Urinary bladder (tissue), 4 donors: Measurements from ENCODE around the gene GAPDH. TPM values are rescaled to one million over a fixed set of nuclear protein-coding genes. Genes with fewer than 3 reads are reported as not detected.
A peak's percentile ranks its signal among the peaks of the same experiment; 100 is the strongest.
"Not testable (repeated sequence)": the region's sequence is repeated elsewhere in the genome, so short reads cannot be mapped to it uniquely, and the experiment has no call there.

Experiments used
- DNase-seq: peaks from one replicate; pipeline ENCODE4 v3.0.0-alpha.2; 2015; ENCODE audit errors: extremely low spot score
- H3K27ac ChIP-seq: one replicate; pipeline ENCODE4 v1.5.1; 2013; ENCODE audit warnings: low read depth, mild to moderate bottlenecking, moderate library complexity
- H3K36me3 ChIP-seq: one replicate; pipeline ENCODE4 v1.6.1; 2013; ENCODE audit warnings: mild to moderate bottlenecking, moderate library complexity; ENCODE audit not compliant: insufficient read depth
- H3K4me1 ChIP-seq: one replicate; pipeline ENCODE4 v1.6.1; 2013; ENCODE audit warnings: mild to moderate bottlenecking, moderate library complexity; ENCODE audit not compliant: insufficient read depth
- H3K4me3 ChIP-seq: one replicate; pipeline ENCODE4 v1.5.1; 2013; ENCODE audit warnings: low read depth, low read length
- WGBS: extraction: QIAGEN DNeasy Blood & Tissue Kit; methylation state at CpG from one replicate; pipeline ENCODE4 v1.1.7; 2013; 5-methylcytosine and 5-hydroxymethylcytosine counted together
- polyA plus RNA-seq: library from polyadenylated mRNA; stranded (reverse); fragments of 200-250 nt; gene quantifications from one replicate; pipeline ENCODE4 v1.2.3, GENCODE V29; 2013
- small RNA-seq: library from RNA; depleted of rRNA; stranded (forward); fragments of <200 nt; gene quantifications from one replicate; pipeline ENCODE3, GENCODE V24; 2014
- total RNA-seq: library from RNA; depleted of rRNA; stranded (reverse); fragments of >200 nt; gene quantifications from one replicate; pipeline ENCODE4 v1.2.3, GENCODE V29; 2014
- donor health status: healthy with polysubstance abuse.
- donor health status: healthy.

The GAPDH gene
- total and polyA plus RNA-seq, 2 donors: 1,141 to 3,231 TPM

DNA sequence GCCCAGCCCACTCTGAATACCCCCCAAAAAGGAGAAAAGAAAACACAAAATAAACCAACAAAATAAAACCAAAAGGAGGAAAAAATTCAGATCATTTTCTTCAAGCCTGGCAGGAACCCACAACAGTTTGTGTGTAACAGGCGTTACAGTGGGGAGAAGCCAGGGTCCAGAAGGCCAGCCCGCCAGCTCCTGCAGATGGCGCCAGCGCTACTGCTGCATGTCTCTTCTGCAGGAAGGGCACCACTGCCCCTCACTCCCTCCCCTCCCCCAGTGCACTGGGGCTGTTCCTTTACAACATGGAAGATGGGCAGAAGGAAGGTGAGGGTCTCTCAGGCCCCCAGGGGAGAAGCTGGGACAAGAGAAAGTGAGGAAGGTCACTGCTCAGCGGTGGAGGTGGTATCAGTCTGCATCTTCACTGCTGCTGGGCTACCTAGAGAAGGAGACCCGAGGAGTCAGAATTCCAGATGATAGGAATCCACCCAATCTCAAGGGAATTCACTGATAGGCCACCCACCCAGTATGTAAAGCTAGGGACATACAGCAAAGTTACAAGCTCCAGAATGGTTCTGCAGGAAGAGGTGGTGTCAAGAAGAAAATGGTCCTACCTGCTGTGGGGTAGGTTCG lies 36.1 kb downstream of the GAPDH start:
- DNase-seq: no peak
- H3K27ac ChIP-seq: no peak overlapping the region
- peaks cover 3% of the 10 kb centered on the region for H3K4me1 ChIP-seq

DNA sequence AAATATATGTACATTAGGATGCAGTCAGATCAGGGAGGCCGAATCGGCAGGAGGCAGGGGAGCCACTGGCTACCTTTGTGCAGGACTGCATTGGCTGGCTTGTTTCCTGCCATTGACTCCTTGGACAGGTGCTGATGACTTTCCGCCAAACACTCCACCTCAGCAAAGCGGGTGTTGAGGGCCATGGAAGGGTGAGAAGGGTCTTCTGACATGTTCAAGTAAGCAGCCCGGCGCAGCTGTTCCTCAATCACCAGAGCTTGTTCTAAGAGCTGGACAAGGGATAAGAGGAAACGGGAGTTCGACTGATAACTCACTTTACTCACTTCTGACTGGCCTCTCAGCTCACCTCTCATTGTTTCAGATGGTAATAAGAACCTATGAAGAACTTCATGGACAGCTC lies 38.7 kb downstream of the GAPDH start:
- no peak for DNase-seq
- WGBS: 93% methylated on average over 8 of the region's 8 CpGs
- peaks cover 9% of the 10 kb centered on the region for H3K36me3 ChIP-seq
- H3K4me1 ChIP-seq: no peaks in the 10 kb centered on the region
- H3K4me3 ChIP-seq: no peak overlapping the region
- H3K27ac ChIP-seq: no peak overlapping the region

More for the DNA sequence above, 36.1 kb downstream of the GAPDH start:
- 57% methylated on average over 7 of the region's 7 CpGs for WGBS
- peaks cover 5% of the 10 kb centered on the region for H3K36me3 ChIP-seq
- no peak overlapping the region for H3K4me3 ChIP-seq

DNA sequence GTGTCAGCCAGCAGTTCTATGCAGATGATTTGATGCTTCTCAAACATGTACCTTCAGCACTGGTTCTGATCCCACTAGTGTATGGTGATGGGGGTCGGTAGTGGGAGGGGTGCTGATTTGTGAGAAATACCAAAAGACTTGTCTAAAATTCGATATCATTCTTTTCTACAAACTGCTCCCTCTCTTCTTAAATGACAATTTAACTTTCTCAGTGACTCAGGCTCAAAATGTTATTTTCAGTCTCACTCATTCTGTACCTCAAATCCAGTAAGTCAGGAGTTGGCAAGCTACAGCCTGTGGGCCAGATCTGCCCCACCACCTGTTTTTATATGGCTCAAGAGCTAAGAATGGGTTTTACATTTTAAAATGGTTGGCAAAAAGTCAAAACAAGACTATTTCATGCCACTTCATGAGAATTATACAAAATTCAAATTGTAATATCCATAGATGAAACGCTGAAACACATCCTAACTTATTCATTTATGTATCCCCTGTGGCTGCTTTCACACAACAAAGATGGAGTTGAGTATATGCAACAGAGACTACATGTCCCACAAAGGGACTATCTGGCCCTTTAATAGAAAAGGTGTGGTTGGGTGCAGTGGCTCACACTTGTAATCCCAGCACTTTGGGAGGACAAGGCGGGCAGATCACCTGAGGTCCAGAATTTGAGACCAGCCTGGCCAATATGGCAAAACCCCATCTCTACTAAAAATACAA lies 40.4 kb downstream of the GAPDH start:
- Histone ChIP-seq H3K4me3 (no peak overlapping the region), H3K36me3 (peaks cover 11% of the 10 kb centered on the region), H3K27ac (no peak overlapping the region), H3K4me1 (no peaks in the 10 kb centered on the region)
- WGBS: 89% methylated on average over 4 of the region's 4 CpGs
- DNase-seq: no peak

DNA sequence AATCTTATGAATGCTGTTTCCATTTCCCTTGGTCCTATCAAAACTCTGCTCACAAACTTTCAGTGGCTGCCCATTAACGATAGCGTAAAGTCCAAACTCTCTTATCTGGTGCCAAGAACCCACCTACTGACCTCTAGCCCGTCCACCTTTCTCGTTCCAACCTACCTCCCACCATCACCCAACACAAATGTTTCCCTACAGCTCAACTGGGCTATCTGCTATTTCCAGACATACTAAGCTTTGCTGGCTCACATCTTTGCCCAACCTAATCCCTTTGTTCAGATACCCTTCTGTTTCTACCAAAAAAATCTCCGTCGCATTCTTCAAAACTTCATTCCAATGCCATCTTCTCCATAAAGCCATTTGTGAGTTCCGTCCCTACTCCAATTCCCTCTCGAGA lies 41.3 kb downstream of the GAPDH start:
- no peaks in the 10 kb centered on the region for H3K4me1 ChIP-seq
- peaks cover 11% of the 10 kb centered on the region for H3K36me3 ChIP-seq
- no peak overlapping the region for H3K27ac ChIP-seq
- WGBS: 85% methylated on average over 8 of the region's 8 CpGs
- no peak overlapping the region for H3K4me3 ChIP-seq
- no peak for DNase-seq

DNA sequence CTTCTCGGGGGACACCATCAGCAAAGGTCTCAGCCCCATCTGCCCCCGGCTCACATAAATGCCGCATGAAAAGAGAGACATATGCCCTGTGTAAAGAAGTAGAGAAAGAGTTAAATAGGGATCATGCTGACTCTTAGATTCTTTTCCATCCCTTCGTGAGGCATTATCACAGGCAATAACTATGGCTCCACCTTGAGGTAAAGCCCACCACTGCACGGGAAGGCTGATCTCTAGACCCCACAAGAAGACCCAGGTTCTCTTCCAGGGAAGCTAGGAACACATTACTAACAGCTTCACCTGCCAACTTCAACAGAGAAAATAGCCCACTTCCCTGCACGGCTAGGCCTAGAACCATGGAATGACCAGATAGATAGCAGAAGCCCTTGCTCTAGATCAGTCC lies 47.9 kb downstream of the GAPDH start:
- Histone ChIP-seq H3K27ac (no peak overlapping the region), H3K4me3 (no peak overlapping the region), H3K4me1 (no peaks in the 10 kb centered on the region), H3K36me3 (peaks cover 3% of the 10 kb centered on the region)
- 64% methylated on average over 6 of the region's 6 CpGs for WGBS
- DNase-seq: no peak

DNA sequence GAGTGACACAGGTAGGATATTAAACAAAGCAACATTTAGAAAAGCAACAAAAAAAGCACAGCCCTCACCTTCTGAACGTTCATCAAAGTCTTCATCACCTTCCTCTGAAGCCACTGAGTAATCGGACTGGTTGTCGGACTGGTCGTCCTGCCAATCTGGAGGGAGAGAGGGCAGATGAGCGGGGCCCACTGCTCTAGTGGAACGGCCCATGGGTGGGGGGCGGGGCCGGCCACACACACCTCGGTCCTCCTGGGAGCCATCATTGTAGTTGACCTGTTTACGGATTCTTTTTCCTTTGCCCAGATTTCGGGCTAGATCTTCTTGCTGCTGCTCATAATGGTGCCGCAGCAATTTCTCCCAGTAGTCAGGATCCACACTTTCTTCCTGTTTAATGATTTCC lies 48.6 kb downstream of the GAPDH start:
- H3K4me3 ChIP-seq: no peak overlapping the region
- WGBS: 90% methylated on average over 12 of the region's 12 CpGs
- no peak overlapping the region for H3K27ac ChIP-seq
- H3K36me3 ChIP-seq: peaks cover 3% of the 10 kb centered on the region
- no peaks in the 10 kb centered on the region for H3K4me1 ChIP-seq
- DNase-seq: no peak

DNA sequence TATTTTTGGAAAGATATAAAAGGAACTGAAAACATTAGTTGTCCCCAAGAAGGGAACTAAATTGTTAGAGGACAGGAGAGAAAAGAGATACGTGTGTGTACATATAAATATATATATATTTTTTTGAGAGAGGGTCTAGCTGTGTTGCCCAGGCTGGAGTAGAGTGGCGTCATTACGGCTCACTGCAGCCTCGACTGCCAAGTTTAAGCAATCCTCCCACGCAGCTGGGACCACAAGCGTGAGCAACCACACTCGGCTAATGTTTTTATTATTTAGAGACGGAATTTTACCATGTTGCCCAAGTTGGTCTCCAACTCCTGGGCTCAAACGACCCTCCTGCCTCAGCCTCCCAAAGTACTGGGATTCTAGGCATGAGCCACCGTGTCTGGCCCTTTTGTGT lies 50.0 kb downstream of the GAPDH start:
- H3K4me3 ChIP-seq: no peak overlapping the region
- H3K27ac ChIP-seq: no peak overlapping the region
- DNase-seq: no peak
- WGBS: 83% methylated on average over 10 of the region's 10 CpGs
- no peaks in the 10 kb centered on the region for H3K4me1 ChIP-seq
- peaks cover 2% of the 10 kb centered on the region for H3K36me3 ChIP-seq

DNA sequence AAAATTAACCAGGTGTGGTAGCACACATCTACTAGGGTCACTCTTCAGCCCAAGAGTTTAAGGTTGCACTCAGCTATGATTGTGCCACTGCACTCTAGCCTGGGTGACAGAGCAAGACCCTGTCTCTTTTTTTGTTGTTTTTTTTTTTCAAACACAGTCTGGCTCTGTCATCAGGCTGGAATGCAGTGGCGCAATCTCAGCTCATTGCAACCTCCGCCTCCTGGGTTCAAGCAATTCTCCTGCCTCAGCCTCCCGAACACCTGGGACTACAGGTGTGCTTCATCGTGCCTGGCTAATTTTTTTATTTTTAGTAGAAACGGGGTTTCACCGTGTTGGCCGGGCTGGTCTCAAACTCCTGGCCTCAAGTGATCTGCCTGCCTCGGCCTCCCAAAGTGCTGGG lies 52.3 kb downstream of the GAPDH start:
- DNase-seq, H3K4me3 ChIP-seq, H3K4me1 ChIP-seq, H3K27ac ChIP-seq, H3K36me3 ChIP-seq: not testable (repeated sequence)
- WGBS: 97% methylated on average over 8 of the region's 8 CpGs

Small RNA genes within 50 kb of the gene (small RNA-seq; reads per million reads assigned to genes)
- 92.3 reads per million, percentile 97 among the genes with 10 or more reads in this experiment for gene SCARNA11

Other genes starting within 250 kb of the GAPDH start
- 6.2 TPM for gene PLEKHG6, start 223.8 kb upstream of the GAPDH start, total RNA-seq
- 9.6 TPM for gene PLEKHG6, start 223.8 kb upstream of the GAPDH start, polyA plus RNA-seq
- gene TNFRSF1A, start 192.4 kb upstream of the GAPDH start, total RNA-seq: 56.1 TPM
- gene TNFRSF1A, start 192.4 kb upstream of the GAPDH start, polyA plus RNA-seq: 223 TPM
- gene SCNN1A, start 159.0 kb upstream of the GAPDH start, total RNA-seq: 5.7 TPM
- gene SCNN1A, start 159.0 kb upstream of the GAPDH start, polyA plus RNA-seq: 10.4 TPM
- gene LTBR, start 150.4 kb upstream of the GAPDH start, total RNA-seq: 29.6 TPM
- gene LTBR, start 150.4 kb upstream of the GAPDH start, polyA plus RNA-seq: 126 TPM
- gene CD27, start 89.6 kb upstream of the GAPDH start, total RNA-seq: 0.26 TPM
- 1.7 TPM for gene CD27, start 89.6 kb upstream of the GAPDH start, polyA plus RNA-seq
- 11.1 TPM for gene TAPBPL, start 82.5 kb upstream of the GAPDH start, total RNA-seq
- 21.8 TPM for gene TAPBPL, start 82.5 kb upstream of the GAPDH start, polyA plus RNA-seq
- gene VAMP1, start 63.8 kb upstream of the GAPDH start, total RNA-seq: 11.5 TPM
- 16.7 TPM for gene VAMP1, start 63.8 kb upstream of the GAPDH start, polyA plus RNA-seq
- 77.0 TPM for gene MRPL51, start 41.3 kb upstream of the GAPDH start, total RNA-seq
- 85.6 TPM for gene MRPL51, start 41.3 kb upstream of the GAPDH start, polyA plus RNA-seq
- 30.2 TPM for gene NCAPD2, start 40.4 kb upstream of the GAPDH start, total RNA-seq
- 19.0 TPM for gene NCAPD2, start 40.4 kb upstream of the GAPDH start, polyA plus RNA-seq
- gene IFFO1, start 21.5 kb downstream of the GAPDH start, total RNA-seq: 9.7 TPM
- gene IFFO1, start 21.5 kb downstream of the GAPDH start, polyA plus RNA-seq: 31.4 TPM
- gene NOP2, start 33.8 kb downstream of the GAPDH start, total RNA-seq: 9.0 TPM
- 18.7 TPM for gene NOP2, start 33.8 kb downstream of the GAPDH start, polyA plus RNA-seq
- gene CHD4, start 72.9 kb downstream of the GAPDH start, total RNA-seq: 142 TPM
- 135 TPM for gene CHD4, start 72.9 kb downstream of the GAPDH start, polyA plus RNA-seq
- 1.7 TPM for gene LPAR5, start 101.4 kb downstream of the GAPDH start, total RNA-seq
- 2.2 TPM for gene LPAR5, start 101.4 kb downstream of the GAPDH start, polyA plus RNA-seq
- gene ACRBP, start 112.9 kb downstream of the GAPDH start, total RNA-seq: 1.1 TPM
- 1.0 TPM for gene ACRBP, start 112.9 kb downstream of the GAPDH start, polyA plus RNA-seq
- 66.2 TPM for gene ING4, start 128.6 kb downstream of the GAPDH start, total RNA-seq
- 66.4 TPM for gene ING4, start 128.6 kb downstream of the GAPDH start, polyA plus RNA-seq
- 19.9 TPM for gene ZNF384, start 154.9 kb downstream of the GAPDH start, total RNA-seq
- gene ZNF384, start 154.9 kb downstream of the GAPDH start, polyA plus RNA-seq: 49.0 TPM
- gene PIANP, start 166.3 kb downstream of the GAPDH start, total RNA-seq: 1.1 TPM
- gene PIANP, start 166.3 kb downstream of the GAPDH start, polyA plus RNA-seq: 11.4 TPM
- gene COPS7A, start 189.5 kb downstream of the GAPDH start, total RNA-seq: 35.6 TPM
- gene COPS7A, start 189.5 kb downstream of the GAPDH start, polyA plus RNA-seq: 88.2 TPM
- 51.0 TPM for gene MLF2, start 218.6 kb downstream of the GAPDH start, total RNA-seq
- gene MLF2, start 218.6 kb downstream of the GAPDH start, polyA plus RNA-seq: 240 TPM
- gene PTMS, start 231.8 kb downstream of the GAPDH start, total RNA-seq: 62.4 TPM
- gene PTMS, start 231.8 kb downstream of the GAPDH start, polyA plus RNA-seq: 619 TPM
- gene LAG3, start 238.0 kb downstream of the GAPDH start, total RNA-seq: 0.21 TPM
- 1.6 TPM for gene LAG3, start 238.0 kb downstream of the GAPDH start, polyA plus RNA-seq